ENCODE results near the gene ABCC1.

Gene ABCC1

GRCh38 chr16:16141141-16141540 is 191.7 kb downstream of the ABCC1 start:
- no peak overlapping the region for H3K27ac ChIP-seq (ENCODE audit: extremely low read depth, low read depth, low read length)
- no peak for TF ChIP-seq IKZF3 (tag by site-specific recombination; IDR thresholded peaks at IDR 0.05)
- no peak for TF ChIP-seq ZNF341 (tag by site-specific recombination; IDR thresholded peaks at IDR 0.05; ENCODE audit: low read depth)
- no peak for TF ChIP-seq ZBTB10 (tag by site-specific recombination; IDR thresholded peaks at IDR 0.05)
- TF ChIP-seq ZNF785 (tag by site-specific recombination; IDR thresholded peaks at IDR 0.05), result no peak
- no peak for TF ChIP-seq ZFP41 (tag by site-specific recombination; IDR thresholded peaks at IDR 0.05; ENCODE audit: borderline replicate concordance)
- no peak for TF ChIP-seq ZNF280D (tag by site-specific recombination; IDR thresholded peaks at IDR 0.05)
- no peak for TF ChIP-seq SP7 (tag by site-specific recombination; IDR thresholded peaks at IDR 0.05)
- TF ChIP-seq KLF10 (tag by site-specific recombination; IDR thresholded peaks at IDR 0.05), result no peak
- ChIA-PET CTCF (no interaction called here), POLR2A (no interaction called here)
- no peaks in the 10 kb centered on the region for H3K4me1 ChIP-seq (ENCODE audit: control insufficient read depth, insufficient read depth, low read length)
- no peaks in the 10 kb centered on the region for H3K9me3 ChIP-seq (ENCODE audit: control insufficient read depth, insufficient read depth, low read depth, low read length)
- H3K4me3 ChIP-seq (ENCODE audit: low read depth, low read length), result no peak overlapping the region
- peaks cover 16 to 70% of the 10 kb centered on the region in 2 experiments; a peak in 2 of 3 replicates for H3K36me3 ChIP-seq (ENCODE audit: control insufficient read depth in 2 of 2, insufficient read depth in 1 of 2, low read length in 2 of 2)

GRCh38 chr16:16141784-16142396 is 192.5 kb downstream of the ABCC1 start:
- Histone ChIP-seq H3K4me1 (ENCODE audit: control insufficient read depth, insufficient read depth, low read length) (no peaks in the 10 kb centered on the region), H3K36me3 (ENCODE audit: control insufficient read depth in 2 of 2, insufficient read depth in 1 of 2, low read length in 2 of 2) (peaks cover 16 to 62% of the 10 kb centered on the region in 2 experiments; a peak in 2 of 3 replicates), H3K27ac (ENCODE audit: extremely low read depth, low read depth, low read length) (no peak overlapping the region), H3K9me3 (ENCODE audit: control insufficient read depth, insufficient read depth, low read depth, low read length) (no peaks in the 10 kb centered on the region), H3K4me3 (ENCODE audit: low read depth, low read length) (no peak overlapping the region)
- ChIA-PET CTCF (interaction anchor here (1.1 kb wide), 1 partner anchor 14 kb away, joined by 5 read pairs; no protein-coding TSS in a partner anchor), POLR2A (no interaction called here)
- TF ChIP-seq TRIM28 (IDR thresholded peaks at IDR 0.05; ENCODE audit: borderline replicate concordance, low read length) (no peak), ZNF223 (tag by site-specific recombination; IDR thresholded peaks at IDR 0.05) (no peak), ZFP41 (tag by site-specific recombination; IDR thresholded peaks at IDR 0.05; ENCODE audit: borderline replicate concordance) (no peak), SALL2 (tag by site-specific recombination; IDR thresholded peaks at IDR 0.05; ENCODE audit: borderline replicate concordance) (no peak), ZNF639 (tag by site-specific recombination; IDR thresholded peaks at IDR 0.05) (no peak), ZNF701 (tag by site-specific recombination; IDR thresholded peaks at IDR 0.05) (no peak), WT1 (tag by site-specific recombination; IDR thresholded peaks at IDR 0.05) (no peak), ZNF621 (tag by site-specific recombination; IDR thresholded peaks at IDR 0.05) (no peak), ZNF768 (tag by site-specific recombination; IDR thresholded peaks at IDR 0.05) (no peak), SCRT1 (tag by site-specific recombination; IDR thresholded peaks at IDR 0.05; ENCODE audit: borderline replicate concordance) (no peak), ZNF24 (tag by site-specific recombination; IDR thresholded peaks at IDR 0.05) (no peak), ZNF654 (tag by site-specific recombination; IDR thresholded peaks at IDR 0.05; ENCODE audit: low read depth) (no peak)
